Measurements from ENCODE around the gene SCARB1. TPM values are rescaled to one million over a fixed set of nuclear protein-coding genes. Genes with fewer than 3 reads are reported as not detected.
A peak's percentile ranks its signal among the peaks of the same experiment; 100 is the strongest.

Gene SCARB1
- total RNA-seq, 1 experiment from 2014 or later = 107 TPM

GRCh38 chr12:124744659-124745464, 118.8 kb downstream of the SCARB1 start:
- in situ Hi-C loops (cut with HindIII; ENCODE audit: low sequenced_read_pairs) = no loop called here
- DNase-seq (ENCODE audit: low spot score) = peak; percentile 40

DNA sequence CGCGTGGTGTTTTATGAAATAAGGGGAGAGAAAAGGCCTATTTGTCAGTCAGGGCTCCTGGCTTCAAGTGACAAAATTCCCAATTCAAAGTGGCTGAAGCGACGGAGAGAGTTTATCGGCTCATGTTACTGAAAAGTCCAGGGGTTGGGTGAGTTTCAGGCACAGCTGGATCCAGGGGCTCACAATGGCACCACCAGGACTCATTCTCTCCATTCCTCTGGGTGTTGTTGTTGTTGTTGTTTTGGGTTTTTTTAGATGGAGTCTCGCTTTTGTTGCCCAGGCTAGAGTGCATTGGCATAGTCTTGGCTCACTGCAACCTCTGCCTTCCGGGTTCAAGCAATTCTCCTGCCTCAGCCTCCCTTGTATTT, 119.4 kb downstream of the SCARB1 start:
- in situ Hi-C loops (cut with HindIII; ENCODE audit: low sequenced_read_pairs) = no loop called here
- no peak for DNase-seq (ENCODE audit: low spot score)

GRCh38 chr12:124743479-124744272, 120.0 kb downstream of the SCARB1 start:
- in situ Hi-C loops (cut with HindIII; ENCODE audit: low sequenced_read_pairs) = no loop called here
- DNase-seq (ENCODE audit: low spot score) = no peak

DNA sequence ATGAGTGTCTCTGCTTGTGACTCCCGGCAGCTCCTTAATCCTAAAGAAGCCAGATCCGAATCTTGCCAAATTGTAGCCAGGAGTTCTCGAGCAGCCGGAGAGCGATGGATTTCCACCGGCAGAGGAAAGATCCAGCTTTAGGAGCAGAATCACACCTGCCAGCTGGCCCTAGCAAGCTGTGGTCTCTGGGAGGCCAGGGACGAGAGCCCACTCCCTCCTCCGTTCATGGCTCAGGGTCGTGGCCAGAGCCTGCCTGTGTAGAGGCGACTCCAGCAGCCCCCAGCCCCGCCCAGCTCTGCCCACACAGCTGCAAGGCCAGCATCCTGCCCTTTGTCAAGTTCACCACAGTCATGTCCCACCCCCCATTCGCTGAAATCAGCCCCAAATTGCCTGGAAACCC, 121.0 kb downstream of the SCARB1 start:
- in situ Hi-C loops (cut with HindIII; ENCODE audit: low sequenced_read_pairs) = no loop called here
- peak; percentile 41 for DNase-seq (ENCODE audit: low spot score)

DNA sequence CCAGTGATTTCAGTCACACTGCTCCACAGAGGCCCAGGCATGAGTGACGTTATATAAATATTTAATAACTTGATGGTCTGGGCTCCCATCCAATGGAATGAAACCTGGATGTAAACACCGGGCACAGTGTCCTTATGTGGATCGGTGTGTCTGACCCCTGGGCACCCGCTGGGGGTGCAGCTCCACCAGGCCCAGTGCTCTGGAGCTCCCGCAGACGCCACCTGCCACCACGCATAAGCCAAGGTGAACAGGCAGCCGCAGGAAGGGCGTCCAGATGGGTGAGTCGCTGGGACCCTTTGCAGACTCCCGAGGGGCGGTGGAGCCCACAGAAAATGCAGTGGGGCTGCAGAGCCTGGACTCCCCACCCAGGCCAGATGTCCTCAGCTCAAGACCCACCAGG, 121.6 kb downstream of the SCARB1 start:
- in situ Hi-C loops (cut with HindIII; ENCODE audit: low sequenced_read_pairs) = no loop called here

DNA sequence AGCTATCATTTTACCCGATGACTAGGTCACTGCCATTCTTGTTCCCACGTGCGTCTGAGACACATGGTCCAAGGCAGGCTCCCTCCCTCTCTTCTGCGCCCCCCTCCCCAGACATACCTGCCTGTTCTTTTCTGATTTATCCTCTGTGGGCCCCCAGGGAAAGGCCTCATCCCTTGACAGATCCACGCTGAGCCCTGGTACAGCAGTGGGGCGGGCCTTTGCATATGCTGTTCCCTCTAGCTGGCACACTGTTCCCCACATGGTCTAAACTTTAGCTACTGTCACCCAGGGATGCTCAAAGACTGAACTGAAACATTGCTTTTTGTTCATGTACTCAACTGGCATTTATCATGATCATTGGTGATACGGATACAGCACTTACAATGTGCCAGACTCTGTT, 122.5 kb downstream of the SCARB1 start:
- no peak for DNase-seq (ENCODE audit: low spot score)
- in situ Hi-C loops (cut with HindIII; ENCODE audit: low sequenced_read_pairs) = no loop called here

More for the DNA sequence above, 121.6 kb downstream of the SCARB1 start:
- peak; percentile 42 for DNase-seq (ENCODE audit: low spot score)

DNA sequence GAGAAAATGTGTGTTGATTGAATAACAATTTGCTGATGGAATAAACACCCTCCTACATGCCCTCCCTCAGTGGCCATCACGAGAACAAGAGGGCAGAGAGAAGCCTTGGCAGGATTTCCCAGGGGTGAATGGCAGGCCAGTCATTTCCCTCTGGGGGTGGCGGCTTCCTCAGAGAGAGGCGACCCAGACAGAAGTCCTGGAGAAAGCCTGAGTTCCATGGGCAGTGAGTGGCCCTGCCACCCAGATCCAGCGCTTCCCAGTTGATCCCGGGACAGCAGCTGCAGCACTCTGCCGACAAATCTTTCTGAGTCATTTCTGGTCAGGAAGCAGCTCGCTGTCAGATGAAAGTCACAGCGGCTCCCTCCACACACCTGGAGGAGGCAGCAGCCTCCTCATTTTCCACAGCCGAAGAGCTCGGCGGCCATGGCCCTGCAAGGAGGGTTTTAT, 123.0 kb downstream of the SCARB1 start:
- DNase-seq (ENCODE audit: low spot score) = no peak
- in situ Hi-C loops (cut with HindIII; ENCODE audit: low sequenced_read_pairs) = no loop called here

- no peak for DNase-seq (ENCODE audit: low spot score)
- in situ Hi-C loops (cut with HindIII; ENCODE audit: low sequenced_read_pairs) = loop anchor here (10.0 kb wide), 1 partner anchor 55 kb away; no protein-coding TSS in a partner anchor
Observed at GRCh38 chr12:124739953-124740561, 123.6 kb downstream of the SCARB1 start.

DNA sequence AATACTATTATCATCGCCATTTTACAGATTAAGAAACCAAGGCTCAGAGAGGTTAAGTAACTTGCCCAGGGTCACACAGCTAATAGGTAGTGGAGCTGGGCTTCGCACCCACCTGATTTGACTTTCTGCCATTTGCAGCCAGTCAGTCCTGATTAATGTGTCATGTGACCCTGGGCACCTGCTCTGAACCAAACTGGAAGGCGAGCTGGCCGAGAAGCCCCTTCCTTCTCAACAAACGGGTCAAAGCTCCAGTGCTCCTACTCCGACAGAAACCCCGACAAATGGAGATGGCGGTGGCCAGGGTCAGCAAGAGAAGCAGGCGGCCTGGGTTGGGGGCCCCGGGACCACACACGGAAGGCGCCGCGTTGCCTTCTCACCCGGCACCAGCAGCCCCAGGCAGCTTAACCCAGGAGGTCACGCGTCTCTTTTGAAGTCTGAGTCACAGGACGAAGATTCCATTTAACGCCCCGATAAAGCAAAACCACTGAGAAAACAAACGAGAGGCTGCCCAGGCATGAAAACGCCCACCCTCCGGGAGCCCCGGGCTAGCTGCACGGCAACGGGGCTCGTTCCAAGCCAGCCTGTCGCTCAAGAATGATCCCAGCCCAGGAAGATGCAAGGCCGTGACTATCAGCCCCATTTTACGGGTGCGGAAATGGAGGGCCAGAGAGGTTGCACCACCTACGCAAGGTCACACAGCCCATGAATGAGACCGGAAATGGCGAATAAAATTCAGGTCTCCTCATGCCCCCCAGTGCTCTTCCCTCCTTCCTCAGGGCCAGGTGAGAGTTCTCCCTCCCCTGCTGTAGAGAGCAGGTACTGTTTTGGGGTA, 124.8 kb downstream of the SCARB1 start:
- in situ Hi-C loops (cut with HindIII; ENCODE audit: low sequenced_read_pairs) = loop anchor here (10.0 kb wide), 1 partner anchor 54 kb away; no protein-coding TSS in a partner anchor
- DNase-seq (ENCODE audit: low spot score) = no peak

- in situ Hi-C loops (cut with HindIII; ENCODE audit: low sequenced_read_pairs) = loop anchor here (10.0 kb wide), 1 partner anchor 53 kb away; no protein-coding TSS in a partner anchor
- no peak for DNase-seq (ENCODE audit: low spot score)
Observed at GRCh38 chr12:124737772-124738635, 125.7 kb downstream of the SCARB1 start.

GRCh38 chr12:124737040-124737419, 126.6 kb downstream of the SCARB1 start:
- in situ Hi-C loops (cut with HindIII; ENCODE audit: low sequenced_read_pairs) = loop anchor here (10.0 kb wide), 1 partner anchor 52 kb away; no protein-coding TSS in a partner anchor
- no peak for DNase-seq (ENCODE audit: low spot score)

DNA sequence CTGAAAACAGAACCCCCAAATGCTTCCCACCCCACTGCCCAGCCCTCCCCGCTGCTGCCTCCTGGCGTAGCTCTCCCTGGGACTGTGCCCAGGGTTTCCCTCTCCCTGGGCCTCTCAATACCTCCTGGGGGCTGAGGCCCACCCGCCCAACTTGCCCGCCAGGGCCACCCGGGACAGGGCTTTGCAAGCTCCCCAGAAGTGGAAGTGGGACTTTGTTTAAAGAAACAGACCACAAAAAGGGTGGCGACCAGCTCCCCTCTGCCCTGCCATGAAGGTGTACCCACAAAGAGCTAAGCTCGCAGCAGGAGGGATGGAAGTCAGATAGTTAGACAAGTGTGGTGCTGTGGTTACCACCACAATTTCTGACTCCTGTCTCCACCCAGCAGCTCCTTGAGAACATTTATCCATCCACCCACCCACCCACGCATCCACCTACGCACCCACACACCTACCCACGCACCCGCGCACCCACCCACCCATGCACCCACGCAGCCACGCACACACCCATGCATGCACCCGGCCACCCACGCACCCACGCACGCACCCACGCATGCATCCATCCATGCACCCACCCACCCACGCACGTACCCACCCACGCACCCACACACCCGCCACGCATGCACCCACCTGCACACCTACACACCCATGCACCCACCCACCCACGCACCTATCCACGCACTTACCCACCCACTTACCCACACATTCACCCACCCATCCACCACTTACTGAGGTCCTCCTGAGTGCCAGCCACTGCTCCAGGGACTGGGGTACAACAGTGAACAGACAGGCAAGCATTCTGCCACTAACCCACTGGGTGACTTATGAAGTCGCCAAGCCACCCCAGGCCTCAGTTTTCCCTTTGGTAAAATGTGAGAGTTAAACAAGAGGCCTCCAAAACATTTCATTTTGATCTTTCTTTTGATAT, 127.3 kb downstream of the SCARB1 start:
- in situ Hi-C loops (cut with HindIII; ENCODE audit: low sequenced_read_pairs) = loop anchor here (10.0 kb wide), 1 partner anchor 52 kb away; no protein-coding TSS in a partner anchor
- no peak for DNase-seq (ENCODE audit: low spot score)

DNA sequence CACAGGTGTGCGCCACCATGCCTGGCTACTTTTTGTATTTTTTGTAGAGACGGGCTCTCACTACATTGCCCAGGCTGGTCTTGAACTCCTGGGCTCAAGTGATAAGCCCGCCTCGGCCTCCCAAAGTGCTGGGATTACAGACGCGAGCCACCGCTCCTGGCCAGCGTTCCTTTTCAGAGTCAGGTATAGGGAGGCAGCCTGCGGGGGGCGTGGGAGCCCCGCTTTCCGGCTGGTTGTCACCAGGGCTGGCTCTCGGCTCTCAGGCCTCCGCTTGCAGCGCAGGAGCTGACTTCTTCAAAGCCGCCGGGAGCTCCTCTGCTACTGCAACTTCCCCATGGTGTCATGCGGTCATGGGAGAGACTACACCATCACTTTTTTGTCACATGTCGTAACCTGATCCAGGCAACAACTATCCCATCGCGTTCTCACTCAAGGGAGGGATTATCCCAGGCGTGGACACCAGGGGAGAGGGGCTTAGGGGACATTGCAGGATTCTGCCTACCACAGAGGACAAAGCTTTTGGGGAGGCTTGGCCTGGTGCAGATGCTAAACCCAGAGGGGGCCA, 129.4 kb downstream of the SCARB1 start:
- in situ Hi-C loops (cut with HindIII; ENCODE audit: low sequenced_read_pairs) = loop anchor here (10.0 kb wide), 1 partner anchor 50 kb away; no protein-coding TSS in a partner anchor
- DNase-seq (ENCODE audit: low spot score) = peak; percentile 53

GRCh38 chr12:124733086-124733485, 130.6 kb downstream of the SCARB1 start:
- in situ Hi-C loops (cut with HindIII; ENCODE audit: low sequenced_read_pairs) = loop anchor here (10.0 kb wide), 1 partner anchor 48 kb away; no protein-coding TSS in a partner anchor

GRCh38 chr12:124732275-124733075, 131.2 kb downstream of the SCARB1 start:
- no peak for DNase-seq (ENCODE audit: low spot score)
- in situ Hi-C loops (cut with HindIII; ENCODE audit: low sequenced_read_pairs) = loop anchor here (10.0 kb wide), 1 partner anchor 48 kb away; no protein-coding TSS in a partner anchor

More at GRCh38 chr12:124733086-124733485, 130.6 kb downstream of the SCARB1 start:
- no peak for DNase-seq (ENCODE audit: low spot score)
